CD4-positive, alpha-beta memory T cell (primary cell): ENCODE results near the gene ZNF747. TPM values are rescaled to one million over a fixed set of nuclear protein-coding genes. Genes with fewer than 3 reads are reported as not detected.

ENCODE experiments used
- CTCF ChIA-PET: fragments of 350-600 bp; sonication (Branson Sonifier 250); formaldehyde crosslinking; loops from one replicate; lab custom pipeline; 2021; ENCODE audit warnings: inconsistent platforms; ENCODE audit not compliant: partially characterized antibody; lab: Charles Lee
- POLR2A ChIA-PET: fragments of 350-600 bp; sonication (Branson Sonifier 250); formaldehyde crosslinking; loops from one replicate; lab custom pipeline; 2021; ENCODE audit not compliant: partially characterized antibody; lab: Charles Lee
- DNase-seq, 5 donors: peaks; one replicate each; pipeline versions ENCODE4 v3.0.0 to v3.0.0-alpha.2; 2020 to 2022; ENCODE audit warnings: mixed read lengths in 1 of 5
- H3K27ac ChIP-seq: one replicate; pipeline ENCODE4 v1.7.0; 2013; ENCODE audit warnings: low read depth, low read length
- H3K27me3 ChIP-seq: 2 replicates; pipeline ENCODE4 v1.7.0; 2013; ENCODE audit warnings: mild to moderate bottlenecking, low read length, moderate library complexity; ENCODE audit not compliant: insufficient read depth
- H3K36me3 ChIP-seq: 2 replicates; pipeline ENCODE4 v1.7.0; 2013; ENCODE audit warnings: mild to moderate bottlenecking, low read length, moderate library complexity; ENCODE audit not compliant: insufficient read depth
- H3K4me1 ChIP-seq: 2 replicates; pipeline ENCODE4 v1.7.0; 2013; ENCODE audit warnings: mild to moderate bottlenecking, low read length, moderate library complexity; ENCODE audit not compliant: insufficient read depth
- H3K4me3 ChIP-seq, 2 donors: one replicate each; pipeline ENCODE4 v1.7.0; 2013; ENCODE audit warnings: low read length in 2 of 2, mild to moderate bottlenecking in 1 of 2
- H3K9me3 ChIP-seq, 2 donors: one replicate each; pipeline ENCODE4 v1.7.0; 2013; ENCODE audit warnings: low read length in 2 of 2, control low read depth in 1 of 2; ENCODE audit not compliant: control insufficient read depth in 1 of 2
- H3K27ac Mint-ChIP-seq, 7 donors: one replicate each; pipeline ENCODE4 v1.8.0; 2020 to 2021; ENCODE audit warnings: mixed read lengths in 7 of 7, mild to moderate bottlenecking in 6 of 7, inconsistent platforms in 3 of 7, moderate library complexity in 3 of 7
- H3K27me3 Mint-ChIP-seq, 2 donors: one replicate each; pipeline ENCODE4 v1.8.0; 2020 to 2021; ENCODE audit warnings: mixed read lengths in 2 of 2
- H3K36me3 Mint-ChIP-seq, 2 donors: one replicate each; pipeline ENCODE4 v1.8.0; 2020 to 2021; ENCODE audit warnings: mixed read lengths in 2 of 2, inconsistent platforms in 1 of 2, mild to moderate bottlenecking in 1 of 2
- H3K4me1 Mint-ChIP-seq, 4 donors: one replicate each; pipeline ENCODE4 v1.8.0; 2020 to 2021; ENCODE audit warnings: mixed read lengths in 4 of 4, mild to moderate bottlenecking in 1 of 4
- H3K4me3 Mint-ChIP-seq, 8 donors: one replicate each; pipeline ENCODE4 v1.8.0; 2020 to 2021; ENCODE audit warnings: mixed read lengths in 8 of 8, mild to moderate bottlenecking in 7 of 8, moderate library complexity in 6 of 8, inconsistent platforms in 3 of 8
- H3K9me3 Mint-ChIP-seq, 8 donors: one replicate each; pipeline ENCODE4 v1.8.0; 2020 to 2021; ENCODE audit warnings: mixed read lengths in 8 of 8, mild to moderate bottlenecking in 5 of 8, inconsistent platforms in 3 of 8, moderate library complexity in 1 of 8
- intact Hi-C: fragments of 100-400 bp; cut with micrococcal nuclease; formaldehyde crosslinking; loops from one replicate; pipeline ENCODE4 v1.15.1; 2023
- polyA plus RNA-seq, 2 donors: library from polyadenylated mRNA; unstranded; fragments of 300-500 nt; fragmentation: Illumina TruSeq; gene quantifications; one replicate each; pipeline ENCODE4 v1.2.3, GENCODE V29; 2021
- total RNA-seq, 2 experiments: library from RNA; stranded (reverse); gene quantifications; one replicate each; pipeline ENCODE4 v1.2.3, GENCODE V29; 2021

The ZNF747 gene
- total and polyA plus RNA-seq, 4 experiments from 2014 or later, result 7.8 to 17.8 (median 12.2) TPM

DNA sequence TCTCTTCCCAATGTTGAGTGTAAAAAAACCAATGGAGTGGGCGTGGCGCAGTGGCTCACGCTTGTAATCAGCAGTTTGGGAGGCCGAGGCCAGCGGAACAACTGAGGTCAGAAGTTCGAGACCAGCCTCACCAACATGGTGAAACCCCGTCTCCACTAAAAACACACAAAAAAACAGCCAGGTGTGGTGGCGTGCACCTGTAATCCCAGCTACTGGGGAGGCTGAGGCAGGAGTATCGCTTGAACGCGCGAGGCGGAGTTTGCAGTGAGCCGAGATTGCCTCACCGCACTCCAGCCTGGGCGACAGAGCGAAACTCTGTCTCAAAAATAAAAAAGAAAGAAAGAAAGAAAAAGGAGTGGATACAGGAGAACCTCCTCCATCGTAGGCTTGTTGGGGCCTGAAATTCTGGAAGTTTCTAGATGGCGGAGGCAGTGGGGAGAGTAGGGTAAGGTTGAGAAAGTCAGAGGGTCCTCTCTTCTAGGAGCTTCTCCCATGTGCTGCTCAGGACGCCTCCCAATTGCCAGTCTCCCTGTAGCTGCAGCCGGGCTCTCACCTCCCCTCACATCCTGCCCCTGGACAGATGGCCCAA lies 24.2 kb upstream of the ZNF747 start:
- H3K27me3 Mint-ChIP-seq, result no peaks in the 10 kb centered on the region
- H3K36me3 ChIP-seq, result peaks cover 14% of the 10 kb centered on the region
- peaks cover 47% of the 10 kb centered on the region for H3K4me1 ChIP-seq

DNA sequence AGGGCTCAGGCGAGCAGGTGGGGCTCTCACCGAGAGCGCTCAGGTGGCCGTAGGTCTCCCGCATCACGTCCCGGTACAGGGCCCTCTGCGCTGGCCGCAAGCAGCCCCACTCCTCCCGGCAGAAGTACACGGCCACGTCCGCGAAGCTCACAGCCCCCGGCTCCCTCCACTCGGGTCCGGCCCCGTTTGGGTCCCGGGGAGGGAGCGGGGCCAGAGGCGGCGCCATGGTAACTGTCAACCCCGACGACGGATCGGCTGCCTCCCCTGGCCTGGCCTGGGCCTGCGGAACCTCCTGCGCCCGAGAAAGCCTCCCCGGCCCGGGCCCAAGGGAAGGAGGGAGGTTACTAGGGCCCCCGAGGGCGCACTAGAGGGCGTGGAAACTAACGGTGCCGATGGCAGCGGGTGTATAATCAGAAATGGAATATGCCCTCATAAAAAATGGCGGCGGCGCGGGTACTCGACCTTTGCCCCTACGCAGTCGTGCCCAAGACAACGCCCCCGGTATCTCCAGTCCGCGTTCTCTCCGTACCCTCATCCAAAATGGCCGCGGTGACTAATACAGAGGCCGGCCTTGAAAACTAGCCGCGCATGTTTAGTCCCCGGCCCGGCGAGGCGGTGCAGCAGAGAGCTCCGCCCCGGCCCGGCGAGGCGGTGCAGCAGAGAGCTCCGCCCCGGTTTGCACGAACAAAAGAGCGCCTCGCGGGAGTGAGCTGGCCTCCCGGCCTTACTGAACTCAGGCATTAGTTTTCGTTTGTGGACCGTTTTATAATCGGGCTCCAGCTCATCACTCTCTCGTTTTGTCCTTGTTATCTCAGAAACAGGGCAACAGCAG lies 23.5 kb upstream of the ZNF747 start, which contains the start of gene ZNF764:
ZNF764 (minus strand) TSS at position 418 of the 832 bp plus-strand sequence; CDS start at position 226, 192 bp downstream.
- Mint-ChIP-seq H3K27me3 (no peaks in the 10 kb centered on the region), H3K36me3 (peaks cover 20 to 21% of the 10 kb centered on the region in 2 donors), H3K4me3 (peak within 1 kb of the TSS; percentile 88 to 94 (median 92)), H3K4me1 (peaks cover 19 to 55% (median 37%) of the 10 kb centered on the region in 4 donors), H3K9me3 (peaks cover 0 to 2% (median 0%) of the 10 kb centered on the region in 8 donors), H3K27ac (peak within 1 kb of the TSS; percentile 93 to 97 (median 95))
- H3K36me3 ChIP-seq, result peaks cover 21% of the 10 kb centered on the region
- POLR2A ChIA-PET, result interaction anchor here (0.6 to 13.9 kb wide), 34 partner anchors 9 to 466 kb away, joined by 3 to 457 read pairs (median 5); partner anchors contain the start of genes DCTPP1, FBRS, ITGAL and PRR14
- peak; percentile 94 to 98 (median 96) for DNase-seq
- H3K4me3 ChIP-seq, result peak within 1 kb of the TSS; percentile 58 to 75
- CTCF ChIA-PET, result interaction anchor here (0.6 to 3.0 kb wide), 19 partner anchors 8 to 136 kb away, joined by 3 to 101 read pairs (median 5); partner anchors contain the start of genes DCTPP1, PRR14, ZNF688 and ZNF747
- peaks cover 54% of the 10 kb centered on the region for H3K4me1 ChIP-seq
- H3K9me3 ChIP-seq, result no peaks in the 10 kb centered on the region
- intact Hi-C loops, result loop anchor here (1.0 to 2.0 kb wide), 8 partner anchors 14 to 140 kb away; partner anchors contain the start of genes DCTPP1, FBRS and ZNF785
- H3K27me3 ChIP-seq, result no peaks in the 10 kb centered on the region
- peak within 1 kb of the TSS; percentile 95 for H3K27ac ChIP-seq

More for the DNA sequence above, 24.2 kb upstream of the ZNF747 start:
- peak overlapping the region; percentile 95 for H3K27ac ChIP-seq
- ChIA-PET CTCF (interaction anchor here (0.6 to 3.0 kb wide), 15 partner anchors 8 to 135 kb away, joined by 3 to 101 read pairs (median 6); partner anchors contain the start of genes DCTPP1, ZNF688, ZNF747 and ZNF785), POLR2A (interaction anchor here (0.7 to 13.9 kb wide), 30 partner anchors 9 to 467 kb away, joined by 3 to 457 read pairs (median 7); partner anchors contain the start of genes DCTPP1, FBRS, ITGAL and PRR14)
- DNase-seq, result no peak
- H3K4me1 Mint-ChIP-seq, result peaks cover 12 to 48% (median 30%) of the 10 kb centered on the region in 4 donors
- no peaks in the 10 kb centered on the region for H3K27me3 ChIP-seq
- peak overlapping the region in 1 of 2 donors; percentile 75 for H3K4me3 ChIP-seq
- H3K9me3 ChIP-seq, result no peaks in the 10 kb centered on the region
- H3K36me3 Mint-ChIP-seq, result peaks cover 14% of the 10 kb centered on the region in 2 donors
- peak overlapping the region; percentile 88 to 94 (median 92) for H3K4me3 Mint-ChIP-seq
- intact Hi-C loops, result loop anchor here (1.0 to 2.0 kb wide), 8 partner anchors 13 to 139 kb away; partner anchors contain the start of genes DCTPP1, FBRS and ZNF785
- H3K9me3 Mint-ChIP-seq, result peaks cover 0 to 2% (median 0%) of the 10 kb centered on the region in 8 donors
- H3K27ac Mint-ChIP-seq, result peak overlapping the region; percentile 92 to 97 (median 94)

DNA sequence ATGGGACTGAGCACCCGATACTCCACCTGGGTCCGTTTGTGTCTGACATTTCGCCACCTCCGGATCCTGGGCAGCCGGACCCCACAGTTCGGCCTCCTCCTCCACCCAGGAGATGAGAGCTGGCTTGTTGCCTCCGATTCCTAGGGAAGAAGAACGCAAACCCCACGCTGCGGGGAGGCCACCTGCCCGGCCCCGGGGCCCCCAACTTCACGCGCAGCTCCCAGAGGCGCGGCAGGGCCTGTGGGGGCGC lies 23.0 kb upstream of the ZNF747 start:
- no peak for DNase-seq
- Mint-ChIP-seq H3K9me3 (peaks cover 0 to 2% (median 0%) of the 10 kb centered on the region in 8 donors), H3K27me3 (no peaks in the 10 kb centered on the region), H3K27ac (peak overlapping the region; percentile 93 to 97 (median 95)), H3K36me3 (peaks cover 20 to 21% of the 10 kb centered on the region in 2 donors), H3K4me1 (peaks cover 24 to 60% (median 43%) of the 10 kb centered on the region in 4 donors), H3K4me3 (peak overlapping the region; percentile 88 to 94 (median 92))
- intact Hi-C loops, result no loop called here
- peak overlapping the region; percentile 58 to 75 for H3K4me3 ChIP-seq
- H3K27me3 ChIP-seq, result no peaks in the 10 kb centered on the region
- ChIA-PET POLR2A (interaction anchor here (0.6 to 13.9 kb wide), 26 partner anchors 9 to 212 kb away, joined by 3 to 457 read pairs (median 10); partner anchors contain the start of genes DCTPP1, FBRS, ITGAL and PRR14), CTCF (interaction anchor here (0.7 to 3.0 kb wide), 16 partner anchors 9 to 136 kb away, joined by 3 to 101 read pairs (median 6); partner anchors contain the start of genes DCTPP1, PRR14, SEPHS2 and ZNF688)
- H3K36me3 ChIP-seq, result peaks cover 22% of the 10 kb centered on the region
- H3K27ac ChIP-seq, result peak overlapping the region; percentile 95
- H3K9me3 ChIP-seq, result no peaks in the 10 kb centered on the region
- peaks cover 60% of the 10 kb centered on the region for H3K4me1 ChIP-seq

DNA sequence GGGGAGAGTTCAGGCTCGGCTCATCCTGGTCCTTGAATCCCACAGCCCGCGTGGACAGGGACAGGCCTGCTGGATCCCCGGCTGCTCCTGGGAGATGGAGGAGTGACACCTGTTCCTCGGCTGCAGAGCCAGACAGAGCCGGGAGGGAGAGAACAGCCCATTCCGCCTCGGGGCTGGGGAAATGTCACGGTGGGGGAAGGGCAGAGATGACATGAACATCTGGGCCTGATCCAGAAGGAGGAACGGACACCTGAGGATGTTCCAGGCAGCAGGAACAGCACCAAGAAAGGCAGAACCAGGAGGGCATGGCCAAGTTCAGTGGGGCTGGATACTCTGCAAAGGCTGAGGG lies 21.4 kb upstream of the ZNF747 start:
- no peaks in the 10 kb centered on the region for H3K9me3 ChIP-seq
- Mint-ChIP-seq H3K4me1 (peaks cover 30 to 70% (median 49%) of the 10 kb centered on the region in 4 donors), H3K4me3 (peak overlapping the region; percentile 59 to 94 (median 90)), H3K27ac (peak overlapping the region; percentile 61 to 96 (median 89)), H3K27me3 (no peaks in the 10 kb centered on the region), H3K9me3 (peaks cover 0 to 2% (median 0%) of the 10 kb centered on the region in 8 donors), H3K36me3 (peaks cover 20 to 25% of the 10 kb centered on the region in 2 donors)
- peaks cover 65% of the 10 kb centered on the region for H3K4me1 ChIP-seq
- H3K36me3 ChIP-seq, result peaks cover 22% of the 10 kb centered on the region
- H3K27me3 ChIP-seq, result no peaks in the 10 kb centered on the region
- intact Hi-C loops, result no loop called here
- H3K4me3 ChIP-seq, result no peak overlapping the region
- H3K27ac ChIP-seq, result no peak overlapping the region
- ChIA-PET POLR2A (interaction anchor here (7.2 to 13.9 kb wide), 2 partner anchors 15 to 24 kb away, joined by 188 to 457 read pairs; partner anchors contain the start of genes ZNF688 and ZNF747), CTCF (no interaction called here)
- no peak for DNase-seq

DNA sequence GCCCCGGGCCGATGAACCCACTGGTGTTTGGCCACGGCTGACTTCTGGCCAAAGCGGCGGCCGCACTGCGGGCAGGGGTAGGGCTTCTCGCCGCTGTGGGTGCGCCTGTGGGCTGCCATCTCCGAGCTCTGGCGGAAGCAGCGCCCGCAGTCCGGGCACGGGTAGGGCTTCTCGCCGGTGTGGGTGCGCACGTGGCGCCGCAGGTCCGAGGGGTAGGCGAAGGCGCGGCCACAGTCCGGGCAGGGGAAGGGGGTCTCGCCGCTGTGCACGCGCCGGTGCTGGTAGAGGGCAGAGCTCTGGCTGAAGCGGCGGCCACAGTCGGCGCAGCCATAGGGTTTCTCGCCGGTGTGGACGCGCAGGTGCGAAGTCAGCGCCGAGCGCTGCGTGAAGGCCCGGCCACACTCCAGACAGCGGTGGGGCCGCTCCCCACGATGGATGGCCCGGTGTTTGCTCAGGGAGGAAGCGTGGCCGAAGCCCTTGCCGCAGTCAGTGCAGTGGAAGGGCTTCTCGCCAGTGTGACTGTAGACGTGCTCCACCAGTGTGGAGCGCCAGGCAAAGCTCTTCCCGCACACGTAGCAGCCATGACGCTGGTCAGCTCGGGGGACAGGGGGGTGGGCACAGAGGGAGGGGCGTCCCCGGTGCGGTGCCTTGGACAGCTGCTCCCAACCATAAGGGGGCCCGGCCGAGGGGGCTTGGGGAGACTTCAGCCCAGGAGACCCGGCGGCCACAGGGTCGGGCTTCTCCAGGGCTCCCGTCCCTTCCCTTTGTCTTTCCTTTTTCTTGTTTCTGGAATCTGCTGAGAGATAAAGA lies 20.9 kb upstream of the ZNF747 start:
- Histone ChIP-seq H3K27me3 (no peaks in the 10 kb centered on the region), H3K27ac (no peak overlapping the region), H3K4me1 (peaks cover 66% of the 10 kb centered on the region), H3K9me3 (no peaks in the 10 kb centered on the region), H3K36me3 (peaks cover 22% of the 10 kb centered on the region), H3K4me3 (no peak overlapping the region)
- no peaks in the 10 kb centered on the region for H3K27me3 Mint-ChIP-seq
- POLR2A ChIA-PET, result interaction anchor here (1.2 to 13.9 kb wide), 5 partner anchors 12 to 138 kb away, joined by 3 to 457 read pairs (median 8); partner anchors contain the start of genes ZNF688 and ZNF747
- intact Hi-C loops, result no loop called here
- peaks cover 28 to 68% (median 49%) of the 10 kb centered on the region in 4 donors for H3K4me1 Mint-ChIP-seq
- peak overlapping the region in 6 of 8 donors; percentile 59 to 94 (median 90) for H3K4me3 Mint-ChIP-seq
- H3K27ac Mint-ChIP-seq, result peak overlapping the region in 5 of 7 donors; percentile 61 to 96 (median 92)
- H3K36me3 Mint-ChIP-seq, result peaks cover 20 to 25% of the 10 kb centered on the region in 2 donors
- H3K9me3 Mint-ChIP-seq, result peaks cover 0 to 2% (median 0%) of the 10 kb centered on the region in 8 donors
- no peak for DNase-seq
- CTCF ChIA-PET, result interaction anchor here (6.8 kb wide), 1 partner anchor 20 kb away, joined by 56 read pairs; the partner anchor contains the start of gene ZNF747
